GM12892 (cell line): ENCODE measurements around the gene SHROOM3.

Experiments
- POLR2A ChIP-seq: IDR thresholded peaks from 2 replicates; pipeline ENCODE4 v1.6.1; 2011; ENCODE audit warnings: low read depth, low read length, control low read depth
- POLR2AphosphoS5 ChIP-seq: IDR thresholded peaks from 2 replicates; pipeline ENCODE4 v1.6.1; 2011; ENCODE audit warnings: low read depth, low read length, control low read depth

GRCh38 chr4:76641351-76641750 is 206.3 kb downstream of the SHROOM3 start:
- no peak for TF ChIP-seq POLR2A
- no peak for TF ChIP-seq POLR2AphosphoS5
